OCI-LY7 (cell line): ENCODE results near the gene NFE2L1. TPM values are rescaled to one million over a fixed set of nuclear protein-coding genes. Genes with fewer than 3 reads are reported as not detected.

ENCODE experiments used
- BruUV-seq: library from RNA; stranded (reverse); fragments of 400-500 nt; replicated peaks from 2 replicates; lab custom pipeline; 2021; lab: Mats Ljungman, UMichigan
- CTCF ChIA-PET: fragments of 300-600 bp; sonication (Branson Sonifier 250); formaldehyde crosslinking; loops from one replicate; lab custom pipeline; 2022; ENCODE audit warnings: antibody characterized with exemption; ENCODE audit not compliant: unreplicated experiment; lab: Charles Lee
- POLR2A ChIA-PET: fragments of 300-600 bp; sonication (Branson Sonifier 250); formaldehyde crosslinking; loops from one replicate; lab custom pipeline; 2022; ENCODE audit warnings: antibody characterized with exemption; lab: Charles Lee
- DNase-seq: peaks from one replicate; pipeline ENCODE4 v3.0.0-alpha.2; 2015; ENCODE audit warnings: low spot score
- H2AFZ ChIP-seq: fragments of 200-600 bp; sonication (generic), shearing (Covaris generic); 2 replicates; pipeline ENCODE4 v1.6.1; 2014; ENCODE audit warnings: mild to moderate bottlenecking, antibody characterized with exemption, low read length, moderate library complexity
- H3K27ac ChIP-seq: fragments of 200-600 bp; sonication (generic); 2 replicates; pipeline ENCODE4 v1.5.1; 2014; ENCODE audit warnings: mixed run types, low read depth, mild to moderate bottlenecking, moderate library complexity, low read length, inconsistent platforms; ENCODE audit not compliant: poor library complexity, severe bottlenecking
- H3K36me3 ChIP-seq: fragments of 200-600 bp; sonication (generic); 2 replicates; pipeline ENCODE4 v1.6.1; 2014; ENCODE audit warnings: mild to moderate bottlenecking, antibody characterized with exemption, low read length, moderate library complexity, mixed read lengths; ENCODE audit not compliant: insufficient read depth
- H3K4me1 ChIP-seq: fragments of 200-600 bp; sonication (generic); 2 replicates; pipeline ENCODE4 v1.5.1; 2014; ENCODE audit warnings: mild to moderate bottlenecking, low read length; ENCODE audit not compliant: insufficient read depth, poor library complexity, severe bottlenecking
- H3K4me2 ChIP-seq: fragments of 200-600 bp; sonication (generic); 2 replicates; pipeline ENCODE4 v1.6.1; 2014; ENCODE audit warnings: mild to moderate bottlenecking, low read length
- H3K4me3 ChIP-seq: fragments of 200-600 bp; sonication (generic); 2 replicates; pipeline ENCODE4 v1.5.1; 2014; ENCODE audit warnings: mild to moderate bottlenecking, low read depth, low read length; ENCODE audit not compliant: poor library complexity, severe bottlenecking
- H3K79me2 ChIP-seq: fragments of 200-600 bp; sonication (generic); 2 replicates; pipeline ENCODE4 v1.6.1; 2016; ENCODE audit warnings: low read depth, mild to moderate bottlenecking, low read length, moderate library complexity, mixed read lengths; ENCODE audit not compliant: insufficient read depth
- H3K9me2 ChIP-seq: fragments of 200-600 bp; sonication (generic); 2 replicates; pipeline ENCODE4 v1.6.1; 2016; ENCODE audit warnings: mild to moderate bottlenecking, low read length, mixed read lengths; ENCODE audit not compliant: insufficient read depth
- H3K9me3 ChIP-seq: fragments of 200-600 bp; sonication (generic); 2 replicates; pipeline ENCODE4 v1.6.1; 2014; ENCODE audit warnings: mild to moderate bottlenecking, mixed run types, low read length, mixed read lengths
- H4K20me1 ChIP-seq: fragments of 200-600 bp; sonication (generic); 2 replicates; pipeline ENCODE4 v1.6.1; 2014; ENCODE audit warnings: mild to moderate bottlenecking, antibody characterized with exemption, low read length, moderate library complexity, mixed read lengths; ENCODE audit not compliant: insufficient read depth
- EZH2phosphoT487 ChIP-seq: fragments of 200-600 bp; sonication (generic); IDR thresholded peaks from 2 replicates; pipeline ENCODE4 v1.6.1; 2018; ENCODE audit warnings: low read depth, borderline replicate concordance, mild to moderate bottlenecking, mixed run types, antibody characterized with exemption, low read length, moderate library complexity, mixed read lengths
- intact Hi-C: fragments of 100-400 bp; cut with micrococcal nuclease; formaldehyde crosslinking; loops from one replicate; pipeline ENCODE4 v1.10.0; 2022; ENCODE audit not compliant: unreplicated experiment
- total RNA-seq, 2 experiments: library from RNA; depleted of rRNA in 1 of 2; stranded (reverse); fragments of >200 nt in 1 of 2; shearing (Covaris generic) in 1 of 2; gene quantifications; 2 replicates each; pipeline ENCODE4 v1.2.3, GENCODE V29; 2014 to 2022
- TF ChIP-seq, protein P1 (sequence below): fragments of 200-600 bp; sonication (generic); conservative IDR thresholded peaks from 2 replicates; pipeline ENCODE4 v1.5.1; 2014; ENCODE audit warnings: mild to moderate bottlenecking, antibody characterized with exemption, low read length, moderate library complexity, mixed read lengths

NFE2L1 gene
- total RNA-seq, 2 experiments from 2014 or later = 42.3 to 106 TPM

DNA sequence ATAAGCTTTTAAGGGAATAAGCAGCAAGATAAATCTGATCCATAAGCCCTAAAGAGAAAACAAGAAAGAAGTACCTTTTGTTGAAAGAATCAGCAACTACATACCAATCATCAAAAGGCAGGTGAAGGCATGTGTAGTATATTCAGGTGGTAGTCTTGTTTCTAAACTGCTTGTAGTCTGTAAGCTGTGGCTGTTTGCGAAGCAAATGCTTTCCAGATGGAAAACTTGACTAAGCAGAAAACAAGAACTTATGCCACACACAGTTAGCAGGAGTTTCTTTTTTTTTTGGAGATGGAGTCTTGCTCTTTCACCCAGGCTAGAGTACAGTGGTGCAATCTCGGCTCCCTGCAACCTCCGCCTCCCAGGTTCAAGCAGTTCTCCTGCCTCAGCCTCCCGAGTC lies 47.5 kb downstream of the NFE2L1 start:
- CTCF ChIA-PET = no interaction called here
- POLR2A ChIA-PET = interaction anchor here (1.8 kb wide), 1 partner anchor 29 kb away, joined by 4 read pairs; no protein-coding TSS in a partner anchor
- no peak overlapping the region for H2AFZ ChIP-seq
- no TSS peak for BruUV-seq
- no peaks in the 10 kb centered on the region for H4K20me1 ChIP-seq
- peaks cover 19% of the 10 kb centered on the region for H3K4me1 ChIP-seq
- DNase-seq = no peak
- no peaks in the 10 kb centered on the region for H3K9me3 ChIP-seq
- H3K27ac ChIP-seq = no peak overlapping the region
- H3K4me2 ChIP-seq = no peak overlapping the region
- H3K36me3 ChIP-seq = peaks cover 70% of the 10 kb centered on the region
- H3K79me2 ChIP-seq = peaks cover 80% of the 10 kb centered on the region
- no peaks in the 10 kb centered on the region for H3K9me2 ChIP-seq
- no peak for TF ChIP-seq EZH2phosphoT487
- TF ChIP-seq, protein P1, sequence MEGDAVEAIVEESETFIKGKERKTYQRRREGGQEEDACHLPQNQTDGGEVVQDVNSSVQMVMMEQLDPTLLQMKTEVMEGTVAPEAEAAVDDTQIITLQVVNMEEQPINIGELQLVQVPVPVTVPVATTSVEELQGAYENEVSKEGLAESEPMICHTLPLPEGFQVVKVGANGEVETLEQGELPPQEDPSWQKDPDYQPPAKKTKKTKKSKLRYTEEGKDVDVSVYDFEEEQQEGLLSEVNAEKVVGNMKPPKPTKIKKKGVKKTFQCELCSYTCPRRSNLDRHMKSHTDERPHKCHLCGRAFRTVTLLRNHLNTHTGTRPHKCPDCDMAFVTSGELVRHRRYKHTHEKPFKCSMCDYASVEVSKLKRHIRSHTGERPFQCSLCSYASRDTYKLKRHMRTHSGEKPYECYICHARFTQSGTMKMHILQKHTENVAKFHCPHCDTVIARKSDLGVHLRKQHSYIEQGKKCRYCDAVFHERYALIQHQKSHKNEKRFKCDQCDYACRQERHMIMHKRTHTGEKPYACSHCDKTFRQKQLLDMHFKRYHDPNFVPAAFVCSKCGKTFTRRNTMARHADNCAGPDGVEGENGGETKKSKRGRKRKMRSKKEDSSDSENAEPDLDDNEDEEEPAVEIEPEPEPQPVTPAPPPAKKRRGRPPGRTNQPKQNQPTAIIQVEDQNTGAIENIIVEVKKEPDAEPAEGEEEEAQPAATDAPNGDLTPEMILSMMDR = no peak
- intact Hi-C loops = no loop called here
- H3K4me3 ChIP-seq = no peak overlapping the region

DNA sequence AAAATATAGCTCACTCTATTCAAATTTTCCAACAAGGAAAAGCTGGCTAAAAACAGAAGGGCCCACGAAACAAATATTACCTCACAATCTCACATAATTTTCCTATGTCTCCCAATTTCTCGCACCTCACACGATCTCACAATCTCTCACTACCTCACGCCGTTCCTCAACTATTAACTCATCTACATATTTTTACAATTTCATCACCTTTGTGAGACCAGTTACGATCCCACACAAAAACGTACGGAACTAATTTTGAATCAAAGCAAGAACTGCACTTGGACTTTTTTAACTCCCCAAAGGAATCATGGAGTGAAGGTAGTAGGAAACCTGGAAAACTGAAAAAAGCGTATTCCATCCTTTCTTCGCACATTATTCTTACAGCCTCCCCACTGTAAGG lies 52.0 kb downstream of the NFE2L1 start:
- intact Hi-C loops = loop anchor here (2.0 kb wide), 1 partner anchor 75 kb away; no protein-coding TSS in a partner anchor
- TSS peak; percentile 42 for BruUV-seq

More for the DNA sequence above, 52.0 kb downstream of the NFE2L1 start:
- peak overlapping the region; percentile 84 for H3K4me2 ChIP-seq
- ChIA-PET POLR2A (interaction anchor here (0.6 to 1.8 kb wide), 4 partner anchors 8 to 14 kb away, joined by 3 to 7 read pairs (median 4); no protein-coding TSS in a partner anchor), CTCF (no interaction called here)
- H4K20me1 ChIP-seq = no peaks in the 10 kb centered on the region
- peaks cover 33% of the 10 kb centered on the region for H3K36me3 ChIP-seq
- peak overlapping the region; percentile 70 for H3K27ac ChIP-seq
- H3K9me2 ChIP-seq = no peaks in the 10 kb centered on the region
- peaks cover 54% of the 10 kb centered on the region for H3K79me2 ChIP-seq
- peak overlapping the region; percentile 75 for H3K4me3 ChIP-seq
- H3K9me3 ChIP-seq = peaks cover 8% of the 10 kb centered on the region; the same call in 1 of the 2 replicates
- DNase-seq = no peak
- peaks cover 29% of the 10 kb centered on the region for H3K4me1 ChIP-seq
- no peak for TF ChIP-seq EZH2phosphoT487
- TF ChIP-seq, protein P1 = no peak
- H2AFZ ChIP-seq = no peak overlapping the region
